ENCODE data around the gene CREB5.

GRCh38 chr7:28804157-28804556, 391.8 kb downstream of the CREB5 start:
- no peak for TF ChIP-seq TCF12 (IDR thresholded peaks at IDR 0.05; ENCODE audit: low read depth, low read length)
- no peak for TF ChIP-seq POLR2AphosphoS5 (IDR thresholded peaks at IDR 0.05; ENCODE audit: low read depth, low read length)
- TF ChIP-seq HDAC6 (IDR thresholded peaks at IDR 0.05; ENCODE audit: low read depth, low read length): no peak
- TF ChIP-seq JUN (IDR thresholded peaks at IDR 0.05; ENCODE audit: low read depth, low read length): no peak
